H1 (cell line): ENCODE measurements around the gene DENND2C. TPM values are rescaled to one million over a fixed set of nuclear protein-coding genes. Genes with fewer than 3 reads are reported as not detected.

ENCODE experiments used
- CTCF ChIA-PET: fragments of 300-600 bp; sonication (Branson Sonifier 250); formaldehyde crosslinking; loops from one replicate; lab custom pipeline; 2021; ENCODE audit not compliant: partially characterized antibody; lab: Charles Lee
- POLR2A ChIA-PET: fragments of 300-600 bp; sonication (Branson Sonifier 250); formaldehyde crosslinking; loops from one replicate; lab custom pipeline; 2021; ENCODE audit warnings: inconsistent platforms; ENCODE audit not compliant: partially characterized antibody; lab: Charles Lee
- DNase-seq, 2 experiments: peaks; one replicate each; pipeline versions ENCODE4 v3.0.0 to v3.0.0-alpha.2; 2010 to 2022; ENCODE audit warnings: low spot score in 2 of 2, low read depth in 1 of 2, mixed read lengths in 1 of 2
- FAIRE-seq: peaks from 2 replicates; lab custom pipeline; 2011; peaks lifted over from hg19 to GRCh38; lab: Jason Lieb, UNC
- H2AFZ ChIP-seq: 2 replicates; pipeline ENCODE4 v1.8.1; 2012; ENCODE audit warnings: low read length, inconsistent platforms
- H2AK5ac ChIP-seq: 2 replicates; pipeline ENCODE4 v1.6.1; 2013; ENCODE audit warnings: low read depth, low read length
- H2BK120ac ChIP-seq: replicated peaks from 2 replicates; pipeline ENCODE3; 2013; ENCODE audit warnings: low read depth, low read length, inconsistent platforms
- H2BK12ac ChIP-seq: 2 replicates; pipeline ENCODE4 v1.6.1; 2013; ENCODE audit warnings: low read depth, low read length
- H2BK15ac ChIP-seq: 2 replicates; pipeline ENCODE4 v1.6.1; 2013; ENCODE audit warnings: low read length
- H2BK20ac ChIP-seq: 2 replicates; pipeline ENCODE4 v1.6.1; 2013; ENCODE audit warnings: low read length
- H2BK5ac ChIP-seq: 2 replicates; pipeline ENCODE4 v1.6.1; 2013; ENCODE audit warnings: low read depth, low read length
- H3K14ac ChIP-seq: 2 replicates; pipeline ENCODE4 v1.6.1; 2013; ENCODE audit warnings: inconsistent platforms; ENCODE audit not compliant: insufficient read length
- H3K18ac ChIP-seq: 2 replicates; pipeline ENCODE4 v1.6.1; 2013; ENCODE audit warnings: low read length; ENCODE audit errors: extremely low read depth
- H3K23ac ChIP-seq: 2 replicates; pipeline ENCODE4 v1.6.1; 2013; ENCODE audit warnings: inconsistent platforms; ENCODE audit not compliant: insufficient read length
- H3K23me2 ChIP-seq: 2 replicates; pipeline ENCODE4 v1.6.1; 2013; ENCODE audit warnings: low read depth, low read length
- H3K27ac ChIP-seq: 2 replicates; pipeline ENCODE4 v1.6.1; 2011; ENCODE audit warnings: low read depth, low read length, inconsistent platforms
- H3K27me3 ChIP-seq, 4 experiments: replicated peaks in 1 of 4; 1 replicate in 1 of 4; 2 replicates in 3 of 4; pipeline versions ENCODE4 v1.6.1 to v1.8.1; 2011 to 2013; ENCODE audit warnings: low read length in 3 of 4, mild to moderate bottlenecking in 3 of 4, inconsistent platforms in 2 of 4, mixed read lengths in 2 of 4, moderate library complexity in 1 of 4; ENCODE audit not compliant: control insufficient read depth in 3 of 4, insufficient read depth in 3 of 4; ENCODE audit errors: extremely low read depth in 1 of 4
- H3K36me3 ChIP-seq, 4 experiments: 2 replicates each; pipeline versions ENCODE4 v1.6.1 to v1.8.1; 2011 to 2013; ENCODE audit warnings: mild to moderate bottlenecking in 4 of 4, low read length in 3 of 4, moderate library complexity in 2 of 4, control low read depth in 1 of 4, inconsistent platforms in 1 of 4; ENCODE audit not compliant: insufficient read depth in 4 of 4, control insufficient read depth in 2 of 4
- H3K4ac ChIP-seq: replicated peaks from 2 replicates; pipeline ENCODE3; 2013; ENCODE audit warnings: low read length, low read depth, mixed read lengths, inconsistent platforms; ENCODE audit not compliant: insufficient read length
- H3K4me1 ChIP-seq, 4 experiments: replicated peaks in 1 of 4; 1 replicate in 1 of 4; 2 replicates in 3 of 4; pipeline versions ENCODE4 v1.6.1 to v1.8.1; 2011 to 2013; ENCODE audit warnings: low read length in 3 of 4, inconsistent platforms in 2 of 4, mixed read lengths in 1 of 4; ENCODE audit not compliant: insufficient read depth in 4 of 4, control insufficient read depth in 3 of 4
- H3K4me2 ChIP-seq, 2 experiments: 2 replicates each; pipeline versions ENCODE4 v1.6.1 to v1.8.1; 2011 to 2013; ENCODE audit warnings: low read depth in 2 of 2, low read length in 2 of 2, control low read depth in 1 of 2, inconsistent platforms in 1 of 2, mild to moderate bottlenecking in 1 of 2; ENCODE audit not compliant: insufficient read depth in 1 of 2
- H3K4me3 ChIP-seq, 4 experiments: fragments of 200-600, 300-600 bp in 1 of 4; sonication (generic), shearing (Covaris generic), sonication (Bioruptor Twin) in 1 of 4; 2 replicates each; pipeline versions ENCODE4 v1.5.1 to v1.8.1; 2011 to 2016; ENCODE audit warnings: low read length in 4 of 4, low read depth in 3 of 4, control low read depth in 2 of 4, inconsistent platforms in 2 of 4, mild to moderate bottlenecking in 2 of 4, mixed read lengths in 1 of 4, moderate library complexity in 1 of 4; ENCODE audit not compliant: insufficient read depth in 2 of 4; ENCODE audit errors: extremely low read depth in 1 of 4
- H3K56ac ChIP-seq: replicated peaks from 2 replicates; pipeline ENCODE3; 2013; ENCODE audit warnings: low read depth, mild to moderate bottlenecking, mixed read lengths, low read length, inconsistent platforms; ENCODE audit not compliant: insufficient read length
- H3K79me1 ChIP-seq: 2 replicates; pipeline ENCODE4 v1.6.1; 2013; ENCODE audit warnings: low read depth, low read length, control low read depth
- H3K79me2 ChIP-seq, 2 experiments: 2 replicates each; pipeline versions ENCODE4 v1.6.1 to v1.8.1; 2012 to 2013; ENCODE audit warnings: low read length in 2 of 2, mild to moderate bottlenecking in 2 of 2, inconsistent platforms in 1 of 2; ENCODE audit not compliant: insufficient read depth in 2 of 2, control insufficient read depth in 1 of 2
- H3K9ac ChIP-seq, 4 experiments: replicated peaks in 1 of 4; 1 replicate in 1 of 4; 2 replicates in 3 of 4; pipeline versions ENCODE4 v1.6.1 to v1.8.1; 2011 to 2013; ENCODE audit warnings: low read depth in 3 of 4, low read length in 3 of 4, control low read depth in 2 of 4, mild to moderate bottlenecking in 2 of 4, moderate library complexity in 2 of 4, inconsistent platforms in 1 of 4; ENCODE audit errors: extremely low read depth in 1 of 4
- H3K9me3 ChIP-seq, 2 experiments: 2 replicates each; pipeline versions ENCODE4 v1.6.1 to v1.8.1; 2012 to 2013; ENCODE audit warnings: mild to moderate bottlenecking in 2 of 2, moderate library complexity in 2 of 2, control low read depth in 1 of 2, inconsistent platforms in 1 of 2, low read depth in 1 of 2, low read length in 1 of 2, mixed read lengths in 1 of 2; ENCODE audit not compliant: insufficient read depth in 2 of 2
- H4K20me1 ChIP-seq, 2 experiments: replicated peaks in 1 of 2; 2 replicates each; pipeline versions ENCODE3 to v1.8.1; 2011 to 2013; ENCODE audit warnings: inconsistent platforms in 2 of 2, low read length in 2 of 2, mild to moderate bottlenecking in 1 of 2; ENCODE audit not compliant: insufficient read depth in 2 of 2, control insufficient read depth in 1 of 2
- H4K5ac ChIP-seq: 2 replicates; pipeline ENCODE4 v1.6.1; 2013; ENCODE audit warnings: low read length, low read depth, mixed read lengths, inconsistent platforms; ENCODE audit not compliant: insufficient read length
- H4K8ac ChIP-seq: 2 replicates; pipeline ENCODE4 v1.8.0; 2013; ENCODE audit warnings: mild to moderate bottlenecking, moderate library complexity, low read length, inconsistent platforms; ENCODE audit not compliant: insufficient read depth; ENCODE audit errors: extremely low read depth
- H4K91ac ChIP-seq: replicated peaks from 2 replicates; pipeline ENCODE3; 2013; ENCODE audit warnings: low read length, mixed read lengths, inconsistent platforms; ENCODE audit not compliant: insufficient read length
- ATF2 ChIP-seq: IDR thresholded peaks from 2 replicates; pipeline ENCODE4 v1.6.1; 2012; ENCODE audit warnings: low read length, inconsistent platforms
- CEBPB ChIP-seq: IDR thresholded peaks from 2 replicates; pipeline ENCODE4 v1.6.1; 2012; ENCODE audit warnings: low read depth, low read length
- CHD1 ChIP-seq: IDR thresholded peaks from 2 replicates; pipeline ENCODE4 v1.6.1; 2012; ENCODE audit warnings: low read depth, low read length, improper control_type of control experiment
- FOSL1 ChIP-seq: IDR thresholded peaks from 2 replicates; pipeline ENCODE4 v1.6.1; 2011; ENCODE audit warnings: mild to moderate bottlenecking, low read depth, low read length, moderate library complexity; ENCODE audit not compliant: insufficient read depth
- PHF8 ChIP-seq: fragments of 200-600 bp; sonication (generic); conservative IDR thresholded peaks from 2 replicates; pipeline ENCODE4 v1.7.1; 2012; ENCODE audit warnings: low read depth, mild to moderate bottlenecking, inconsistent platforms, low read length, moderate library complexity
- POU5F1 ChIP-seq: IDR thresholded peaks from 2 replicates; pipeline ENCODE4 v1.6.1; 2011; ENCODE audit warnings: low read depth, mild to moderate bottlenecking, low read length, moderate library complexity
- RFX5 ChIP-seq: IDR thresholded peaks from 2 replicates; pipeline ENCODE4 v1.6.1; 2011; ENCODE audit warnings: low read depth, low read length, improper control_type of control experiment, borderline replicate concordance
- SIN3A ChIP-seq, 2 experiments: IDR thresholded peaks in 1 of 2; conservative IDR thresholded peaks in 1 of 2; 2 replicates each; pipeline ENCODE4 v1.6.1; 2011 to 2012; ENCODE audit warnings: low read length in 2 of 2, improper control_type of control experiment in 1 of 2, low read depth in 1 of 2, mild to moderate bottlenecking in 1 of 2
- SIRT6 ChIP-seq: IDR thresholded peaks from one replicate; pipeline ENCODE4 v1.7.1; 2012; ENCODE audit warnings: low read length, inconsistent platforms
- SP2 ChIP-seq: IDR thresholded peaks from 2 replicates; pipeline ENCODE4 v1.6.1; 2012; ENCODE audit warnings: mild to moderate bottlenecking, low read length, inconsistent platforms
- SP4 ChIP-seq: IDR thresholded peaks from 2 replicates; pipeline ENCODE4 v1.6.1; 2012; ENCODE audit warnings: low read length, inconsistent platforms
- TBP ChIP-seq: IDR thresholded peaks from 2 replicates; pipeline ENCODE4 v1.6.1; 2011; ENCODE audit warnings: low read depth, low read length, improper control_type of control experiment
- WGBS, 2 experiments: shearing (Covaris generic) in 1 of 2; methylation state at CpG; one replicate each; pipeline versions ENCODE4 v1.1.6 to v1.1.7; 2013 to 2015; ENCODE audit warnings: low lambda C conversion rate in 2 of 2, mixed read lengths in 2 of 2, inconsistent platforms in 1 of 2, low coverage in 1 of 2, missing lambda C conversion rate in 1 of 2; ENCODE audit not compliant: insufficient replicate concordance in 2 of 2, insufficient coverage in 1 of 2, insufficient read length in 1 of 2; ENCODE audit errors: extremely low coverage in 1 of 2, missing lambda C conversion rate in 1 of 2; 5-methylcytosine and 5-hydroxymethylcytosine counted together
- polyA plus RNA-seq, 7 experiments: library from polyadenylated mRNA; depleted of rRNA in 3 of 7; stranded (reverse) in 5 of 7; unstranded in 2 of 7; fragments of >200 nt in 5 of 7; fragments of 200-250 nt in 2 of 7; gene quantifications; 1 replicate in 5 of 7; 2 replicates in 1 of 7; 4 replicates in 1 of 7; pipeline versions ENCODE4 v1.2.1 to v1.2.3, GENCODE V29; 2011 to 2013; ENCODE audit warnings: missing spikeins in 2 of 7, mixed read lengths in 2 of 7
- total RNA-seq: library from RNA; stranded (reverse); fragmentation: NEBNext Ultra II Directional; extraction: Animal tissue kit (Norgen Biotek cat#: 25700); gene quantifications from 2 replicates; pipeline ENCODE4 v1.2.1, GENCODE V29; 2021

DENND2C gene
- total and polyA plus RNA-seq, 2 of the 8 experiments (the other 6 are each of a cell fraction or from before 2014, with no cell fraction given), result 1.8 to 5.5 TPM

GRCh38 chr1:114694540-114695310 lies 24.9 kb upstream of the DENND2C start:
- H3K9ac ChIP-seq, result no peak overlapping the region
- no peak overlapping the region for H2BK5ac ChIP-seq
- H3K4me1 ChIP-seq, result no peaks in the 10 kb centered on the region
- no peak overlapping the region for H2AFZ ChIP-seq
- no peak overlapping the region for H2BK15ac ChIP-seq
- no peak overlapping the region for H4K91ac ChIP-seq
- no peak overlapping the region for H3K4me3 ChIP-seq
- no peak overlapping the region for H2AK5ac ChIP-seq
- H3K23me2 ChIP-seq, result no peaks in the 10 kb centered on the region
- no peak overlapping the region for H3K4ac ChIP-seq
- no peaks in the 10 kb centered on the region for H3K36me3 ChIP-seq
- no peak overlapping the region for H3K18ac ChIP-seq
- no peaks in the 10 kb centered on the region for H3K79me2 ChIP-seq
- no peak for DNase-seq
- no peaks in the 10 kb centered on the region for H3K27me3 ChIP-seq
- no peak overlapping the region for H4K5ac ChIP-seq
- WGBS, 2 experiments, result 83% methylated on average over 9 of the region's 9 CpGs; no CpG with 5 or more reads in 1 of the 2 experiments
- no peak for FAIRE-seq
- H2BK20ac ChIP-seq, result no peak overlapping the region
- H3K14ac ChIP-seq, result no peak overlapping the region
- CTCF ChIA-PET, result interaction anchor here (0.9 to 1.7 kb wide), 3 partner anchors 10 to 419 kb away, joined by 3 read pairs; partner anchors contain the start of gene NRAS
- H3K4me2 ChIP-seq, result no peak overlapping the region
- no peaks in the 10 kb centered on the region for H3K9me3 ChIP-seq
- H4K20me1 ChIP-seq, result no peaks in the 10 kb centered on the region
- no peak overlapping the region for H2BK120ac ChIP-seq
- H2BK12ac ChIP-seq, result no peak overlapping the region
- H3K27ac ChIP-seq, result no peak overlapping the region
- no peak overlapping the region for H3K23ac ChIP-seq
- no peaks in the 10 kb centered on the region for H3K79me1 ChIP-seq
- POLR2A ChIA-PET, result interaction anchor here (0.6 to 3.4 kb wide), 6 partner anchors 8 to 276 kb away, joined by 3 to 10 read pairs (median 4); no protein-coding TSS in a partner anchor
- H4K8ac ChIP-seq, result no peak overlapping the region
- no peak overlapping the region for H3K56ac ChIP-seq
- TF ChIP-seq FOSL1 (no peak), SIN3A (conservative IDR thresholded peaks at IDR 0.05 in 1 of 2, IDR thresholded peaks at IDR 0.05 in 1 of 2; ENCODE audit: low read depth in 1 of 2, low read length in 2 of 2) (no peak), PHF8 (no peak), SP2 (no peak), SP4 (no peak), POU5F1 (no peak), CHD1 (no peak), ATF2 (no peak), TBP (no peak), CEBPB (no peak), SIRT6 (no peak), RFX5 (no peak)
